IPS-18c (cell line): ENCODE results near the gene COPE.

Source experiments
- H3K4me3 ChIP-seq: 2 replicates; pipeline ENCODE4 v1.7.0; 2013; ENCODE audit warnings: low read depth, mild to moderate bottlenecking, low read length, moderate library complexity; ENCODE audit not compliant: insufficient read depth
- H3K9me3 ChIP-seq: one replicate; pipeline ENCODE4 v1.6.1; 2013; ENCODE audit warnings: mild to moderate bottlenecking, low read length, moderate library complexity; ENCODE audit not compliant: control insufficient read depth, insufficient read depth

The COPE gene

DNA sequence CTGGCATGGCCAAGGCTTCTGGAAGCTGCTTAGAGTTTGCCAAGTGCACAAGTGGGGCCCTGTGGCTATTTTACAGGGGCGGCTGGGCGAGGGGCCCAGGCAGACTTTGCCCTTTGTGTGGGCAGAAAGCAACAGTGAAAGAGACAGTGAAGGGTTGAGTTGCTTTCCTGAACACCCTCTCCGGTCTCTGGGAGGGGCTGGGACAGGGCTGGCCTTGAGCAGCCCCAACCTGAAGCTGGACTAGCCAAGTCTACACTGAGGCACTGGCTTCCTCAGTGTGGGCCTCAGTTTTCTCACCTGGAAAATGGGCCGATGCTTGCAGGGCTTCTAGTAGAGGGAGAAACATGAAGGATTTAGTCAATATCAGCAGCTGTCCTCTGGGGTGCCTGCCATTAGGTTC is 24.3 kb upstream of the COPE start:
- no peaks in the 10 kb centered on the region for H3K9me3 ChIP-seq
- H3K4me3 ChIP-seq = no peak overlapping the region

GRCh38 chr19:18942692-18943091 is 23.5 kb upstream of the COPE start:
- no peak overlapping the region for H3K4me3 ChIP-seq
- H3K9me3 ChIP-seq = no peaks in the 10 kb centered on the region

GRCh38 chr19:18941628-18942354 is 22.6 kb upstream of the COPE start:
- H3K4me3 ChIP-seq = peak overlapping the region; percentile 21; the same call in 1 of the 2 replicates
- no peaks in the 10 kb centered on the region for H3K9me3 ChIP-seq

DNA sequence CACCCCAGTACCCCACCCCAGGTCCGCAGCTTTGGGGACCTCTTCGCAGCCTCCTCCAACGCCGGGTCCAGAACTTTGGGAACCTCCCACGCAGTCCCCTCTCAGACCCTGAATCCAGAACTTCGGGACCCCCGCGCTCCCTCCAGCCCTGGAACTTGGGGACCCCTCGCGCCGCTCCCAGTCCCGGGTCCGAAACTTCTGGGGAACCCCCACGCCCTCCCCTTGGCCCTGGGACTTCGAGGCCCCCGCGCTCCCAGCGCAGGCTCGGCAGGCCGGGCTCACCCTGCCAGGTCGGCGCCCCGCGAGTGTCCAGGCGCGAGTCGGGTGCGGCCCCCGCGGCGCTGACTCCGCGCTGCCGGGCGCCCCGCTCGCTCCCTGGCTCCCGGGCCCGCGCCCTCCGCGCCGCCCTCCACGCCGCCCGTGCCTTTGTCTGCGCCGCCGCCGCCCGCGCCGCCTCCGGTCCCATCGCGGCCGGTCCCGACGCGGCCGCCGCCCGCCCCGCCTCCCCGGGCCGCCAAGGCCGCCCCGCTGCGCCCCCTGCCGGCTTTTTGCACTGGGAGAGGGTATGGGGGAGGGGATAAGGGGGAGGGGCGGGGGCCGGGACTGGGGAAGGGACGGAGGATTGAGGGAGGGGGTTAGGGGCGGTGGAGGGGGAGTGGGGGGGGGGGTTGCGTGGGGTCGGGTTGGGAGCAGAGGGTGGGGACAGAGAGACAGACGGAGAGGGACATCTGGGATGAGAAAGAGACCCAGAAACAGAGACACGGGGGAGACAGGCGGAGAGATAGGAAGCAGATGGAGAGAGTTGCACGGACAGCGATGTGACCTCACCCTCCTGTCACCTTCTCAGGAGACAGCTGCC is 21.8 kb upstream of the COPE start, which contains the start of gene HOMER3:
TSS of gene HOMER3 (minus strand) at position 449 of the 859 bp plus-strand sequence. CDS start 2,235 bp downstream, outside the sequence.
- H3K9me3 ChIP-seq = no peaks in the 10 kb centered on the region
- H3K4me3 ChIP-seq = peak within 1 kb of the TSS; percentile 60

GRCh38 chr19:18939922-18940768 is 21.0 kb upstream of the COPE start:
- peak overlapping the region; percentile 60 for H3K4me3 ChIP-seq
- no peaks in the 10 kb centered on the region for H3K9me3 ChIP-seq

- Histone ChIP-seq H3K9me3 (no peaks in the 10 kb centered on the region), H3K4me3 (peak overlapping the region; percentile 60; the same call in 1 of the 2 replicates)
These were observed 20.0 kb upstream of the COPE start for GRCh38 chr19:18939163-18939562.

DNA sequence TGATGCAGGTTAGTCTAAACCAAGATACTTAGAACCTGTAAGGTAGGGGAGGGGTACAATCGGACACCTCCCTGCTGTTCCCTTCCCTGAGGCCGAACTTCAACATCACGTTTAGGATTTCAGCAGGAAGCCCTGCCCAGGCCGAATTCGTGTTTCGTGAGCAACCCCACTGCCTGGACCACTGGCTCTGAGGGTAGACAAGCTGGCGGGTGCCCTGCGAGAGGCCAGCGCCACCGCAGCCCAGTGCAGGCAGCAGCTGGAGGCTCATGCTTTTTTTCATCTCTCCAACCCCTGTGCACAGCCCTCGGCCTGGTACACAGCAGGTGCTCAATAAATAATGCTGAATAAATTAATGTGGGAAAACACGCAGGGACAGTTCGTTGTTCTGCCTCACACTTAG is 14.1 kb upstream of the COPE start:
- Histone ChIP-seq H3K9me3 (no peaks in the 10 kb centered on the region), H3K4me3 (peak overlapping the region; percentile 50; the same call in 1 of the 2 replicates)

DNA sequence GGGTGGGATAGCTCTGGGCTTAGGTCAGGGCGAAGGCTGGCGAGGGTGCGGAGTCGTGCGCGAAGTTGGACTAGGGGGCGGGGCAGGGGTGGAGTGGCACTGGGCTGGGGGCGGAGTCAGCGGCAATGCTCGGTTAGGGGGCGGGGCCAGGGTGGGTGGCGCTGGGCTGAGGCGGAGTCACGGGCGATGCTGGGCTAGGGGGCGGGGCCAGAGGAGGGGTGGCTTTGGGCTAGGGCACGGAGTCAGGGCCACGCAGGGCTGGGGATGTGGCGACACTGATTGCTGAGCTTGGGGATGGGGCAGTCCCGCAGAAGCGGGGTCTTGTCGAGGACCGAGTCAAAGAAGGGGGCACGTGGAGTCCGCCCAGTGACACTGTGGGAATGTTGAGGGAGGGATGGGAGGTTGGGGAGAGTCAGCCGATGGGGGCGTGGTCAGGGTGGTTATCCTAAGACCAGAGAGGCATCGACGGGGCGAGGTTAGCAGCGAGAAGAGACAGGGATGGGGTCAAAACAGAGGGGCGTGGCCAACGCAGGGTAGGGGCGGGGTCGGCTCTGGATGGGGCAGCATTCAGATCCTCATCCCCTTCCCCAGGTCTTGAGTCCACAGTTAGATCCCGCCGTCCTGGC is 13.1 kb upstream of the COPE start:
- no peaks in the 10 kb centered on the region for H3K9me3 ChIP-seq
- H3K4me3 ChIP-seq = peak overlapping the region; percentile 39

- H3K4me3 ChIP-seq = no peak overlapping the region
- no peaks in the 10 kb centered on the region for H3K9me3 ChIP-seq
These were observed 12.4 kb upstream of the COPE start for GRCh38 chr19:18931316-18932162.

GRCh38 chr19:18929311-18929710 is 10.1 kb upstream of the COPE start:
- H3K4me3 ChIP-seq = no peak overlapping the region
- no peaks in the 10 kb centered on the region for H3K9me3 ChIP-seq

GRCh38 chr19:18928018-18928805 is 9.0 kb upstream of the COPE start:
- H3K9me3 ChIP-seq = no peaks in the 10 kb centered on the region

DNA sequence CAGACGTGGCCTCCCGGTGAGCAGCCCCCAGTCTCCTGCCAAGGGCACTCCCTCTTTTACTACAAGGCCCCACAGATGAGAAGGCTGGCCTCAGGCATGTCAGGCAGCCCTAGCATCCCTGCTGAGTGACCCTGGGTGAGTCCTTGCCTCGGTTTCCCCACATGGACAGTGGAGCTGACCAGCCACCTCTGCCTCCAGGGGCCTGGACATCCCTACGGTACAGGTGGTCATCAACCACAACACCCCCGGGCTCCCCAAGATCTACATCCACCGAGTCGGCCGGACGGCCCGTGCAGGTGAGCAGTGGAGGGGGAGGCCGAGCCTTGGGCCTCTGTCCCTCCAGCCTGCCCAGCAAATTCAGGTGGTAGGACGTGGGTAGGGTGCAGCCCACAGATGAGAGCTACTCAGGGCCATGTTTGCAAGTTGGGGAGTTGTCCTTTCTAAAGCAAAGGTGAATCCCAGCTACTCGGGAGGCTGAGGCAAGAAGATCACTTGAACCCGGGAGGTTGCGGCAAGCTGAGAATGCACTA is 5.6 kb upstream of the COPE start:
- Histone ChIP-seq H3K9me3 (no peaks in the 10 kb centered on the region), H3K4me3 (no peak overlapping the region)

More at GRCh38 chr19:18928018-18928805, 9.0 kb upstream of the COPE start:
- H3K4me3 ChIP-seq = no peak overlapping the region

- peaks cover 2% of the 10 kb centered on the region for H3K9me3 ChIP-seq
These were observed 3.2 kb upstream of the COPE start for GRCh38 chr19:18922228-18922985.

GRCh38 chr19:18921593-18921992 is 2.4 kb upstream of the COPE start:
- Histone ChIP-seq H3K4me3 (no peak overlapping the region), H3K9me3 (peaks cover 2% of the 10 kb centered on the region)

More at GRCh38 chr19:18922228-18922985, 3.2 kb upstream of the COPE start:
- H3K4me3 ChIP-seq = no peak overlapping the region
